H4 (cell line): Measurements from ENCODE around the gene CDH22. TPM values are rescaled to one million over a fixed set of nuclear protein-coding genes. Genes with fewer than 3 reads are reported as not detected.

Experiments used
- DNase-seq: peaks from one replicate; pipeline ENCODE4 v3.0.0-alpha.2; 2015; ENCODE audit warnings: low spot score
- total RNA-seq: library from RNA; depleted of rRNA; stranded (reverse); fragments of >200 nt; shearing (Covaris generic); gene quantifications from 2 replicates; pipeline ENCODE4 v1.2.3, GENCODE V29; 2014

Gene CDH22
- total RNA-seq, 1 experiment from 2014 or later: not detected

GRCh38 chr20:46268131-46268614 lies 40.1 kb downstream of the CDH22 start:
- no peak for DNase-seq

- no peak for DNase-seq
Observed at GRCh38 chr20:46267108-46268105, 40.9 kb downstream of the CDH22 start.

- DNase-seq: no peak
Observed at GRCh38 chr20:46265539-46265938, 42.8 kb downstream of the CDH22 start.

DNA sequence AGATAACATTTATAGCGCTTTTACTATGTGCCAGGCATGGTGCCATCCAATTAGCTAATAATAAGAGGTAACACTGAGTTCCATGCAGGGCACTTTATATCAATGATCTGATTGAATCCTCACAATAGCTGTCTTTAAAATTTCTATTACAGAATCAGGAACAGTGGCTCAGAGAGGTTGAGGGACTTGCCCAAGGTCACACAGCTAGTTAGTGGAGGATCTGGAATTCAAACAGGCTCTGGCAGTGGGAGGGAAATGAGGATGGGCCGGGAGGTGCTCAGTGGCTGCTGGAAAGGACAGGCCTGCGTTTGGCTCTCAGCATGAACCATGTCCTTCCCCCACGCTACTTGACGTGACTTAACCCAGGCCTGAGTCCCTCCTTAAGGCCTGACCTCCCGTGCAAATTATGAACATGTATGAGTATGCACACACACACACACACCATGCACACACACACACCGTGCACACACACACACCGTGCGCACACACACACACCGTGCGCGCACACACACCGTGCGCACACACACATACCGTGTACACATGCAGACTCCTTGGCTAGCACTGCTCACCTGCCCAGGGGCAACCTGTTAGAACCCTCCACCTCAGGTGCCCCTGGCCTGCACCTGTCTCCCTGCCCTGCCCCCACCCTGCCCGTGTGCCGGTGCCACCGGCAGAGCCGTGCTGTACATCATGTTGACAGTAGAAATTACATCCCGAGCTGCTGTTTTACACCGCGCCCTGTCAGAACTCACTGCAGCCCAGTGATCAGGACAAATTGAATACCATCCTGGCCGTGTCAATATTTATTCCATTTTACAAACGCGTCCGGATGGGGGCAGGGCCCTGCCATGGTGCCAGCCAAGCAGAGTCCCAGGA lies 43.7 kb downstream of the CDH22 start:
- DNase-seq: no peak

GRCh38 chr20:46261456-46262253 lies 46.6 kb downstream of the CDH22 start:
- DNase-seq: no peak

- no peak for DNase-seq
Observed at GRCh38 chr20:46260936-46261454, 47.3 kb downstream of the CDH22 start.

- DNase-seq: peak; percentile 58
Observed at GRCh38 chr20:46260480-46260879, 47.8 kb downstream of the CDH22 start.

DNA sequence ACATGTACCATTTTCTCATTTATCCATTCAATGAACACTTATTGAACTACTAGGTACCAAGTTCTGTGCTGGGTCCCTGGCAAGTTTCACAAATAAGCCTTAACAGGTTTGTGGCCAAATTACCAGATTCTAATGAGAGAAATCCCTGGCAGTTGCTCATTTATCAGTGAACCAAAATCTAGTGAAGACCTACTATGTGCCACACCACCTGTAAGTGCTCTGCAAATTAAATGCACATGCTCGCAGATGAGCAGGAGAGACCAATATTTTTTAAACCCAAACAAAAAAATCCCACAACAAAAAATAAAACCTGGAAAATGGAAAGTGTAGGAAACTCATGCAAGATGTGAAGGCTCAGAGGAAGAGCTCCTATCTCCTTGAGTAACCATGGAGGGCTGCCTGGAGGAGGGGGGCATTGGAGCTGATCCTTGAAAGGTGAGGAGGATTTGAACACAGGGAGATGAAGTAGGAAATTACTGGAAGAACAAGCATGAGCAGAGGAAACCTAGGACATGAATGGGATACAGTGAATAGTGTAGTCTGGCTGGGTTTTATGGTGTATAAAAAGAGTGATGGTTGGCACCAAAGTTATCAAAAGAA lies 48.9 kb downstream of the CDH22 start:
- no peak for DNase-seq

DNA sequence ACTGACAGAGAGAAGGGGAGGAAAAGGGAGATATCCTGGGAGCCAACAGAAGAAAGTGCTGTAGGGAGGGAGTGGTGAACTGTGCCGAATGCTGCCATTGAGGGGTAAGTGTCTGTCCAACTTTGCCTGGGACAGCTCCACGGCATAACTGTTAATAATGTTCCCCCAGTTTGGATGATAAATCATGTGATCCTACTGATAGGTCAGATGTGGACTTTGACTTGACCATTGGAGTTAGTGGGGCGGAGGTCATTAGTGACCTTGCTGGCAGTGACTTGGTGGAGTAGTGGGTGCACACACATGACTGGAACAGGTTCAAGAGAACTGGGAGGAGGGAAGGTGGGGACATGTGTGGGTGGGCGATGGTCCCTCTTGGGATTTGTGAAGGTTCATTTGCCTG lies 50.4 kb downstream of the CDH22 start:
- no peak for DNase-seq

GRCh38 chr20:46256293-46256692 lies 52.0 kb downstream of the CDH22 start:
- DNase-seq: no peak

DNA sequence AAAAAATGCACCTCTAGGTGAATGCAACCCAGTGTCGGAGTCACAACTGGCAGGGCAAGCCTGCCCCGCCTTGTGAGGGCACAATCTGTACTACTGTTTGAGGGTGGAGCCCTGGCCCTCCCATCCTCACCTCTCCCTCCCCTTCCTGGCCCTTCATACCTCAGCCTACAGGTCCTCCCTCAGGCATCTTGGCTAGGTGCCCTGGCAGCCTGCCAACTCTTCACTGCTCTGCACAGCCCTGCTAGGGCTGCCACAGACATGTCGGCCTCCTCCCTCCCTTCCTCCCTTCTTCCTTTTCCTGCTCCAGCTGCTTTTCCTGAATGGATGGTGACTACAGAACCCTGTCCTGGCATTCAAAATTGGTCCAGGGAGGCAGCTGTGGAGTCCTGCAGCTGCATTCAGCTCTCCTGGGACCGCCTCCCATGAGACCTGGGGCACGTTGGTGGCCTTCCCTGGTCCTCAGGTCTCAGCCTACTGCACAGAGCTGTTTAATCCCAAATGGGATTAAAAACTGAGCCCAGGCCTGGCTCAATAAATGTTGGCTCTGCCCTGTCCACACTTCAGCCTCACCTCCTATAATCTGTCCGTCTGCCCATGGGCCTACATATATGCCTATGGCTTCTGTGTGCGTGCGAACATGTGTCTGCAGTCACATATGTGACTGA lies 52.7 kb downstream of the CDH22 start:
- DNase-seq: peak; percentile 64

DNA sequence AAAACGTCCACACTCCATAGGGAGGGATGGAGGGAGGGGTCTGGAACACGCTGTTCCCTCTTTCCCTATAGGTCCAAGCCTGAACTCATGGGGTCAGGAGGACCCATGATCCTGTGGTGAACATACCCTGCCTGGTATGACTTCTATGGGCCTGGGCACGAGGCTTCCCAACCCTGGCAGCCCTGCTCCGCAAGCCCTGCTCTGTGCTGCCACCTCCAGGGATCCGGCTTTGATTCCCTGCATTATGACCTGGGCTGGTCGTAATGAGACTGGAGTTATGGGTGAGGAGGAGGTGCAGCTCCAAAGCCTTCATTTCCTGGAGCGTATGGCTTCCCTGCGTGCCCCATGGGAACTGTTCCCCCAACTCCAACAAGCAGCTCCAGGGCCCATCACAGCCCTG lies 54.9 kb downstream of the CDH22 start:
- peak; percentile 37 for DNase-seq

- no peak for DNase-seq
Observed at GRCh38 chr20:46252352-46253091, 55.8 kb downstream of the CDH22 start.

DNA sequence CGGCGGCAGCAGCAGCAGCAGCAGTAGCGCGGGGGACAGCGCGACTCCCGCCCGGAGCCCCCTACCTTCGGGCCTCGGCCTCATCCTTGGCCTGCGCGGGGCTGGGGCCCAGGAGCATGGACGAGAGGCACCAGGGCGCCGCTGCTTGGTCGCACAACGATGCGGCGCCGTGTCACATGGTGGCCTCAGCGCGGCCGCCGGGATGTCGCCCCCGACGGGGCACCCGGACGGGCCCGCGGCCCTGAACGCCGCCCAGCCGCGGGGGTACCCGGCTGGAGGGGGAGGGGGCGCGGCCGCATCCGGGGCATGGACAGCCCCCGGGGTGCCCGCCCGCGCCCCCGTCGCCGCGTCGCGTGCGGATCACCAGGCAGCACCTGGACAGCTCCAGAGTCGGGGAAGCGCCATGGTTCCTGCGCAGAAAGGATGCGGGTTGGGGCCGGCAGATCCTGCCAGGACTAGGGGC lies 57.1 kb downstream of the CDH22 start:
- DNase-seq: no peak

DNA sequence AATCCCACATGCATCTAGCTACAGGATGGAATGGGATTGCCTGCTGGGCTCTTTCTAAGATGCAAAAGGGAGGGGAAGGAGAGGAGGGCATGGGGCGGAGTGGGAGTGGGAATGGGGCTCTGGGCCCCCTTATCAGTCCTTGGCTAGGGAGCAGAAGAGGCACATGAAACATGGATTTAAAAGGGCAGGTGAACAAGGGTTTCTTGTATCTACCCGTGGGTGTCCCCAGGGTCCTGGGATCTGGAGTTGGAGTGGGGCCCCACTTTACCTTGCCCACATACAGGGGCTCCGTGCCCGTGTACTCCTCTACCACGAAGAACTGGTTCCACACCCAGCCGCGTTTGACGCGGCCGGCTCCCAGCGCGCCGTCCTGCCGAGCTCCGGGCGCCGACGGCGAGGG lies 57.5 kb downstream of the CDH22 start:
- DNase-seq: no peak

GRCh38 chr20:46249671-46250070 lies 58.6 kb downstream of the CDH22 start:
- no peak for DNase-seq

DNA sequence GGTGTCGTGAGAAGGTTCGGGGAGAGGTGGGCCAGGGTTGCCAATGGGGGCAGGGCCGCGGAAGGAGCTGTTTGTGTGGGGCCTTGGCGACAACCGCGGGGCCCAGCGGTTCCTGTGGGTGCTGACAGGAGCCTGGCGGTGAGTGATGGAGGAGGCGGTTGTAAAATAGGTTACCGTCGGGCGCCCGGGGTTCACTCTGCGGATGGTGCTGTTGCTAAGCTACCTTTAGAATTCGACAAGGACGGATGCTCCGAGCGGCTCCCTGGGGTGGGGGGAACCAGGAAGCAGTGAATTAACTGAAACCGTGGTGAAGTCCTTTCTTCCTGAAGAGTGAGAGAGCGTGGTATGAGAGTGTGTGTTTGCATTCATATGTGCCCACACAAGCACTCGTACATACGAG lies 61.7 kb downstream of the CDH22 start:
- no peak for DNase-seq

DNA sequence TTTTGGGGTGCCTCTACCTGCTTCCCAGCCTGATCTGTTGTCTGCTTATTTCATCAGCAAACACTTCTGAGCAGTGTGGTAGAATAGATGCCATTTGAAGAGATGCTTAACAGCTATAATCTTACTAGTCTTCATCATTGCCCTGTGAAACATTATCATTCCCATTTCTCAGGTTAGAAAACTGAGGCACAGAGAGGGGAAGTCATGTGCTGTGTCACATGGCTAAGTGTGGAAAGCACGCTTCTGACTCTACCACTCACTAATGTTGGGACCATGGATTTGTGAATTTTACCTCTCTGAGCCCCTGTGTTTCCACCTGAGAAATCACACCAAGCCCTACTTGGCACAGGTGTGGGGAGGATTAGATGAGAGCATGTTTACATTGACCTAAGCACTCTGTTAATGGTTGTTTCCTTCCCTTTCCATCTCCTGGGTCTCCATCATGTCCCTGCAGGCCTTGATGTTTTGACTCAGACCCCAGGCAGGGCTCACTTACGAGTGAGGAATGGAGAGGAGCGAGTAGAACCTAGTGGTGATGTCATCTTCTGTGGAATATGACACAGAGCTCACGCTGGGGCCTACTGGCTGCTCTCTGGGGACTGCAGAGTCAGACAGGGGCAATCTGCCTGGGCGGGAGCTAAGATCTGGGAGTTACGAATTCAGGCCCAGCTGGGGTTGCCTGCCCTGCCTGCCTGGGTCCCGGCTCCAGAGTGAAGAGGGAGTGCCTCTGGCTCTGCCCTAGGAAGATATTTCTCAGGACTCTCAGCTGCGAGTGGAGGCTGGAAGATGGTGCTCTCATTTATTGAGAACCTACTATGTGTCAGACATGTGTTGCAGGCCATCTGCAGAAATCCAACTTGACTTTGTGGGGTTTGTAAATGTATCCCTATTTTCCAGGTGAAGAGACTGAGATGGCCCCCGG lies 64.3 kb downstream of the CDH22 start:
- DNase-seq: peak; percentile 25
